ENCODE results near the gene CFHR4. TPM values are rescaled to one million over a fixed set of nuclear protein-coding genes. Genes with fewer than 3 reads are reported as not detected.
"Not testable (repeated sequence)": the region's sequence is repeated elsewhere in the genome, so short reads cannot be mapped to it uniquely, and the experiment has no call there.

The CFHR4 gene
- total RNA-seq, result not detected

DNA sequence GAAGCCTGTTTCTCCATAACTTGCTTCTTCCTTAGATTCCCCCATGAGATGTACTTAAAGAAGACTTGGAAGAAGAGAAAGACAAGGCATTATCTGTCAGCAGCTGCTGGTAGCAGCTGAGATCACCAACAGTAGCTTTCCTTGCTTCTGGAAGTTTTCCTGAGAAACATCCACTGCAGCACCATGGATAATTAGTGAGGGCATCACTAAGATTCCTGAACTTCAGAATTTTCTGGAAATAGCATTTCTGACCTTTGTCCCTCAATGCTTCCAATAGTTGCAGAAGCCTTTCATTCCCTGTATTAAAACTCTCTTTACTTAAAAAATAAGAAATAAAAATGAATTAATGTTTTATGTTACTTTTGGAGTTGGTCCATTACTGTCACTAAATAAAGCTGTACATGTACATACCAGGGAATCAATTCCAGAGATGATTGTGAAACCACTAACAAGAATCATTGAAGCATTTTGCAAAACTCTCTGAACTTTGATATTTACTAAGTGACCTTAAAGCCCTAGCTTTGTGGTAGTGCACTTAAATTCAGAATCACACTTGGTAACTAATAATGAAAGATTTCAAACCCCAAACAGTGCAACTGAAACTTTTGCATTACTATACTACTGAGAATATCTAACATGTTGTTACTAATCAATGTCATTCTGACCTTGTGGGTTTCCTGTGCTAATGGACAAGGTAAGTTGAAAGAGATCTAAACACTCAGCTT is at the start of gene CFHR4:
TSS of gene CFHR4 (plus strand) at position 538 of the 725 bp plus-strand sequence. CDS start at position 637, 99 bp downstream.
- no peak for DNase-seq

DNA sequence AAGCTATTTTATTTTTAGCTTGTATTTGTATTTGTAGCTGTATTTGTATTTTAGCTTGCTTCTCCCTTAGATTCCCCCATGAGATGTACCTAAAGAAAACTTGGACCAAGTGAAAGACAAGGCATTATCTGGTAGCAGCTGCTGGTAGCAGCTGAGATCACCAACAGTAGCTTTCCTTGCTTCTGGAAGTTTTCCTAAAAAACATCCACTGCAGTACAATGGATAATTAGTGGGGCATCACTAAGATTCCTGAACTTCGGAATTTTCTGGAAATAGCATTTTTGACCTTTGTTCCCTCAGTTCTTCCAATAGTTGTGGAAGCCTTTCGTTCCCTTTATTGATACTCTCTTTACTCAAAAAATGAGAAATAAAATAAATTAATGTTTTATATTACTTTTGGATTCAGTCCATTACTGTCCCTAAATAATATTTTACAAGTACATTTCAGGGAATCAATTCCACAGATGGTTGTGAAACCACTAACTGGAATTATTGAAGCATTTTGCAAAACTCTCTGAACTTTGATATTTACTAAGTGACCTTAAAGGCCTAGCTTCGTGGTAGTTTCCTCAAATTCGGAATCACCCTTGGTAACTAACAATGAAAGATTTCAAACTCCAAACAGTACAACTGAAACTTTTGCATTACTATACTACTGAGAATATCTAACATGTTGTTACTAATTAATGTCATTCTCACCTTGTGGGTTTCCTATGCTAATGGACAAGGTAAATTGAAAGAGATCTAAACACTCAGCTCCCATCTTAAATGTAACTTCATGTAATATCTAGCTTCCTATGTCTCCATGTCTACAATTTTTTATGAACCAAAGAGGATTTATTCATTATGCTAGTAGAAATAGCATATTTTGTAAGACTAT is 38.0 kb upstream of the CFHR4 start:
- not testable (repeated sequence) for DNase-seq

DNA sequence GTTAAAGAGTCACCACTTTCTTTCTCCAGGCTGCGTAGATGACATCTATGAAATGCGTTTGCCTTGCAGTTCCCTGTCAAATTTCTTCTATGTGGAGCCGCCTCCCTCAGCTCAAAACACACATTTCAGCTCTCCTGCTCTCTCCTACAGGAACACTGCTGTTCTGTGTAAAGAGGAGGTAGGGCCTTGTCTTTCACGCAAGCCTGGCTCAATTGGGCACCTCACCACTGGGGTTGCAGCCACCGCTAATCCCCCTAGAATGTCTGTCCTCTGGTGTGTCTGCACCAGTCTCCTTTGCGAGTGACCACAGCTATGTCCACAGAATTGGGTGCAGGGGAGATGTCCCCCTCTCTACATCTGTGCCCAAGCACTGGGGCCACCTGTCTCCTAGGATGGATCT is 31.8 kb upstream of the CFHR4 start:
- DNase-seq, result no peak

DNA sequence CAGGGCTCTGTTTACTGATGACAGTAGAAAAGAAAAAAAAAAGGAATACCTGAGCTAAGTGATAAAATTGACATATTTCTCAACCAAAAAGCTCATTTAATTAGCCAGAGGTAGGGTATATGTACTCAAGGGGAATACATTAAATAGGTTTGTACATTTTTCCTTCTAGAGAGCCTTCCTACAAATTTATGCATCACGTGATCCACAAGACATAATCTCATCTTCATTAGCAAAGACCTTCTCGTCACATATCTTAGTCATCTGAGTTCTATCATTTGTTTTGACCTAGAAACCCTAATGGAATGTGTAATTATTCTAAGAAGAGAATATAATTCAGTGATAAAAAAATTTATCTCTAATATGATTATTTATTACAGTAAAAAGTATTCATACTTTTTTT is 30.7 kb upstream of the CFHR4 start:
- no peak for DNase-seq

DNA sequence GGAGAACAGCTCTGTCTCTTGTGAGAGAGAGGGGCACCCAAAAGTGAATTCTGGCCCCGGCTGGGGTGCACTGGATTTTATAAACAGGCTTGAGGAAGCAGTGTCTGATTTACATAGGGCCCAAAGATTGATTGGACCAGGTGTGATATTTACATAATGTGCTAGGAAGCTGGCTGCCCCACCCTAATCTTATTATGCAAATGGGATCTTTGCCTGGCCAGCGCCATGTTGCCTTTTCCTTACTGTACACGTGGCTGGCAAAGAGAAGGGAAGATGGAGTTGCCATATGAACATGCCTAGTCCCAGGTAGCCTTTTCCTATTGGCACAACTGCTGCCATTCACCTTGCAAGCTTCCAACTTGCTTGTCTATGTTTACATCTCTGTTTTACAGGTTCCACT is 29.0 kb upstream of the CFHR4 start:
- no peak for DNase-seq

DNA sequence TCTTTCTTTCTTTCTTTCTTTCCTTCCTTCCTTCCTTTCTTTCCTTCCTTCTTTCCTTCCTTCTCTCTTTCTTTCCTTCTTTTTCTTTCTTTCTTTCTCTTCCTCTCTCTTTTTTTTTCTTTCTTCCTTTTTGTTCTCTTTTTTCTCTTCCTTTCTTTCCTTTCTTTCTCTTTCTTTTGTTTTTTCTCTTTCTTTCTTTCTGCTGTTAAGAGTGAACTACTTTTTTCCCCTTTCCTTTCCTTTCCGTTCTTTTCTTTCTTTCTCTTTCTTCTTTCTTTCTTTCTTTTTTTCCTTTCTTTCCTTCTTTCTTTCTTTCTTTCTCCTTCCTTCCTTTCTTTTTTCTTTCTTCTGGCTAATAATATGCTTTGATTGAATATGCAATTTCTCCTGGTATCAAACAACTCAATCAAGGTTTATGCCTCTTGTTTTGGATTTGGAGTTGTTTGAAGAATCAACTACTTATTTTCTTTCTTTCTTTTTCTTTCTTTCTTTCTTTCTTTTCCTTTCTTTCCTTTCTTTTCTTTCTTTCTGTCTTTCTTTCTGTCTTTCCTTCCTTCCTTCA is 27.4 kb upstream of the CFHR4 start:
- DNase-seq, result no peak

DNA sequence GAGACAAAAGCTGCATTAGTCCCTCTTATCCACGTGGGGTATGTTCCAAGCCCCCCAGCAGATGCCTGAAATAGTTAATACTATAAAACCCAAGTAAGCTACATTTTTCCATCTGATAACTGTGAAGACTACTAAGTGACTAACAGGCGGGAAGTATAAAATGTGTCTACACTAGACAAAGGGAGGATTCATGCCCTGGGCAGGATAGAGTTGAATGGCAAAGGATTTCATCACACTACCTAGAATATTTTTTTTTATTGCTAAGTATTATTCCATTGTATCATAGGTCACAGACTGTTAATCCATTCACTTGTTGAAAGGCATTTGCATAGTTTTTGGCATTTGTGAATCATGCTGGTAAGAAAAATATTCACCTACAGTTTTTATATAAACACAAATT is 26.4 kb upstream of the CFHR4 start:
- no peak for DNase-seq

DNA sequence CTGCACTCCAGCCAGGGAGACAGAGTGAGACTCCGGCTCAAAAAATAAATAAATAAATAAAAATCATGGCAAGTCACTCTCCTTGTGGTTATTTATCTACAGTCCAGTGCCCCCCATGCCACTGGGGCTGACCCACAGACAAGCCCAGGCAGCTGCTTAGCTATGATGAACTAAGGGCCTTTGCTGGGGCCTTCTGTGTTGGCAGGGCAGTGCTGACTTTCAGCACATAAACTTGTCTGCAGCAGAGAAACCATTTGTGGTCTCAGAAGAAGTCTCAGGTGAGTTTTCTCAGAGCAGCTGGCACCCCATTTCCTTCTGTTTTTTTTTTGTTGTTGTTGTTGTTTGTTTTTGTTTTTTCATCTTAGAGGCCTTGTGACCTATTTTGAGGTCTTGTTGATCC is 20.9 kb upstream of the CFHR4 start:
- DNase-seq, result no peak

DNA sequence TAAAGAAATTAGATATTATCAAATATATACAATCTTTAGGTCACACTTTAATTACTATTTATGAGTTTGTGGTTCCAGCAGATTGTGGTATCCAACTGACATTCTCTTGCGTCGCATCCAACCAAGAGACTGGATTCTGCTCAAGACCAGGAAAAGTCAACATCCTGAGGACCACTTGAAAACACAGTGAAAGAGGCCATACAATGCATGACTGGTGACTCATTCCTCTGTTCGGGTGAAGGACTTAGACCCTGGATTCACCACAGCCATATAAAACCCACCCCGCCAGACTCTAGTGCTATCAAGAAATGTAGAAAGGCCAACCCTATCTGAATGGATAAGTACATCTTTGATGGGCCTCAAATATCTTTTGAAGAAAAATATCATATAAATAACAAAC is 14.5 kb upstream of the CFHR4 start:
- DNase-seq, result no peak

DNA sequence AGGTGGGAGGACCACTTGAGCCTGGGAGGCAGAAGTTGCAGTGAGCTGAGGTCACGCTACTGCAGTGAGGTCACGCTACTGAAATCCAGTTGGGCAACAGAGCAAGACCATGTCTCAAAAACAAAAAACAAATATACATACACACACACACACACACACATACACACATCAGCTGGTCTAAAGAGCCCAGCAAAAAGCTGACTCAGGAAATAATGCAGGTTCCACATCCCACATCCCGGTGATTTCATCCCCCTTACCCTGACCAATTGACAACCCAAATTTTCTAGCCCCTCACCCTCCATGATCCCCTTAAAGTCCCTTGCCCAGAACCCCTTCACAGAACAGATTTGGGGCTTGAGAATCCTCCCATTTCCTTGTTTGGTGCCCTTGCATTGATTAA is 11.9 kb upstream of the CFHR4 start:
- no peak for DNase-seq

DNA sequence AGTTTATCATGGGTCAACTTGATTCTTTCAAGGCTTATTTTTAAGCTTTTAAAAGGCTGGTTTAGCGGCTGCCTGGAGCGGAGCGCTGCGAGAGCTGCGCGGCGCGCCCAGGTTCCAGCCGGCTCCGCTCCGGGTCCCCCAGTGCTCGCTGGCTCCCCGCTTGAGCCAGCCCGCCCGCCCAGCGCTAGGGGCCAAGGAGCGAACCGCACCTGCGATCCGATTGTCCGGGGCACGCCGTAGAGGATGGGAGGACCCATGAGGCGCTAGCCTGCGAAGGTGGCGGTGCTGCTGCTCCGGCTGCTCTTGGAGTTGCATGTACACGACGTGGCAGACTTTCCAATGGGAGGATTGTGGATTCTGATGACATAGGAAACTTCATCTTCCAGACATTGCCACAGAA is 9.9 kb upstream of the CFHR4 start:
- DNase-seq, result no peak

DNA sequence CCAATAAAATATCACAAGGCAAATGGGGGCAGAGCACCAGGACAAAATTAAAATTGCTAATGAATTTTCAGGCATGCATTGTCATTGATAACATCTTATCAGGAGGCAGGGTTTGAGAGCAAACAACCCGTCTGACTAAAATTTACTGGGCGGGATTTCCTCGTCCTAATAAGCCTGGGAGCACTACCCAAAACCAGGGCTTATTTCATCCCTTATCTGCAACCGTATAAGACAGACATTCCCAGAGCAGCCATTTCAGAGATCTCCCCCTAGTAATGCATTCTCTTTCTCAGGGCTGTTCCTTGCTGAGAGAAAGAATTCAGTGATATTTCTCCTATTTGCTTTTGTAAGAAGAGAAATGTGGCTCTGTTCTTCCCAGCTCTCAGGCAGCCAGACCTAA is 1.3 kb upstream of the CFHR4 start:
- DNase-seq, result not testable (repeated sequence)

DNA sequence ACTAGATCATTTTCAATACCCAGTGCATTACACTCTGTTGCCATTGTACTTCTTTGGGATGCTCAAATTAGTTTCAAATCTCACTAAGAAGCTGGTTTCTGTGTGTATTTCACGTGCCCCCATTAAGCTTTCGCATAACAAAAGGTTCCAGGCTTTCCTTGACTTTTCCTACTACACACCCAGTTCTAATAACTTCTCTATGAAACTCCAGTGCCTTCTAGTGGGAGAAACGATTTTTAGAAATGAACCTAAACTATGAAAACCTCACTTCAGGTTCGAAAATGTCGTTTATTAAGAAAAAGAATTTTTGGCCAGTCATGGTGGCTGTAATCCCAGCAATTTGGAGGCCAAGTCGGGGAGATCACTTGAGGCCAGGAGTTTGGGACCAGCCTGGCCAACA is 2.8 kb downstream of the CFHR4 start:
- DNase-seq, result no peak

DNA sequence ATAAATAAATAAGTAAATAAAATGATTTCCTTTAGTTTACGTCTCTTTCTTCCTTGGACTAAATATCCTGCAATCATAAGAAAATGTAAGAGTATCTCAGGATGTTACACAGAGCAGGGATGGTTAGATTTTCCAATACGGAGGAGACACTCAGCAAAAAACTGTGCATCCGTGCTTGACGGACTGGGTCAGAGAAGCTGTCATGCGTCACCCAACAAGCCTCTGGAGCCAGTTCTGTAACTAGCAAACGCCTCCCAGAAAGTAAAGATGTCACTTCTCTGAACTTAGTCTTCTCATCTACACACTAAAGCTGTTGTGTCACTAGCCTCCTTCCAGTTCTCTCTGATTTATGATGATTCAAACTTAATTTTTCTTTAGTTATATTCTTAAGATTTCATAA is 3.4 kb downstream of the CFHR4 start:
- DNase-seq, result no peak

DNA sequence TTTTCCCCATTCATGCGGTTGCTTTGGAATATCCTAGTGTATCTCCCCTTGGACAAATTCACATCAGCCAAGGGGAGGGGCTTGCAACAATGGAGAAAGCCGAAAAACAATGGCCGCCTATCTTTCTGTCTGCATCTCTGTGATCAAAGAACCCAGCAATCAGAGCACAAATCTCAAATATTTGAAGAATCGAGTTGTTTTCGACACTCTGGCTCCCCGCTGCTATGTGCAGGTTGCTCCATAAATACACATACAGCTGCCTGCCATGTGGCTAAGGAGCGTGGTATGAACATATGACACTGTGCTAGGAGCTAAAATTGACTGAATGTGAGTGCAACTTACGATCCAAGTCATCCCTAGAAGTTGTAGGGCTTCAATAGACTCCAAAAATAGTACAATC is 8.5 kb downstream of the CFHR4 start:
- peak; percentile 41 for DNase-seq

DNA sequence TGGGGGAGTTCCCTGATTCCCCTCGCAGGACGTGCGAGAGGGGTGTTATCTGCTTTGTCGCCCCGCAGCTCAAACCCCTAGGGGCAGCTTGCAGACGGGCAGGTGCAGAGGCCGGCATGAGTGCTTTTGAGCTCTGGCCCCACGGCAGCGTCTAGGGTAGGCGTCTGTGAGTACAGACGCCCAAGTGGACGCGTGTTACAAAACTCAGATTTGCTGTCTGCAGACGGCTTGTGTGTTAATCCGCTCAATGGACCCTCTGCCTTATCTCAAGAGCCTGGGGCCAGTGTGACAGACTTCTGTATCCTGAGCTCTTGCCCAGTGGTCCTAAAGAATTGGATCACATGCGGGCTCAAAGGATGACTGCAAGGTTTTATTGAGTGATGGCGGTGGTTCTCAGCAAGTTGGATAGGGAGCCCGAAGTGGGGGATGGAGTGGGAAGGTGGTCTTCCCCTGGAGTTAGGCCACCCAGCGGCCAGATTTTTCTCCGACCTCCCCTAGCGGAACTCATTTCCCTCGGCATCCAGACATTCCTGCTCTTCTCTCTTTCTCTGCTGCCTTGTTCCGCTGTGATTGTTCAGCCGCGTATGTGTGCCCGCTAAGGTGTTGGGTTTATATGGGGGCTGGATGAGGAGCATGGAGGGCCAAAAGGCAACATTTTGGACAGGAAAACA is 9.4 kb downstream of the CFHR4 start:
- no peak for DNase-seq

DNA sequence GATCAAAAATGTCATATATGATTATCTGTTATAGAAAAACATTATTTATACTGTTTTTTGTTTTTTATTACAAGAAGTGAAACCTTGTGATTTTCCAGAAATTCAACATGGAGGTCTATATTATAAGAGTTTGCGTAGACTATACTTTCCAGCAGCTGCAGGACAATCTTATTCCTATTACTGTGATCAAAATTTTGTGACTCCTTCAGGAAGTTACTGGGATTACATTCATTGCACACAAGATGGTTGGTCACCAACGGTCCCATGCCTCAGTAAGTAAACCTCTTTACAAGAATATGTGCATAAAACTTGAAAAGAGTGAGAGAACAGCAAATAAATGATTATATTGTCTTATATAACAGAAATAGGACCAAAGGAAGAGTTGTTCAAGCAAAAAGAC is 14.5 kb downstream of the CFHR4 start:
- no peak for DNase-seq

DNA sequence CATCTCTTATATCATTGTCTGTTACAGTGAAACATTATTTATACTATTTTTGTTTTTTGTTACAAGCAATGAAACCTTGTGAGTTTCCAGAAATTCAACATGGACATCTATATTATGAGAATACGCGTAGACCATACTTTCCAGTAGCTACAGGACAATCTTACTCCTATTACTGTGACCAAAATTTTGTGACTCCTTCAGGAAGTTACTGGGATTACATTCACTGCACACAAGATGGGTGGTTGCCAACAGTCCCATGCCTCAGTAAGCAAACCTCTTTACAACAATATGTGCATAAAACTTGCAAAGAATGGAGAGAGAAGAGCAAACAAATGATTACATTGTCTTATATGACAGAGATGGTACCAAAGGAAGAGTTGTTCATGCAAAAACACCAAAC is 22.4 kb downstream of the CFHR4 start:
- DNase-seq, result no peak

DNA sequence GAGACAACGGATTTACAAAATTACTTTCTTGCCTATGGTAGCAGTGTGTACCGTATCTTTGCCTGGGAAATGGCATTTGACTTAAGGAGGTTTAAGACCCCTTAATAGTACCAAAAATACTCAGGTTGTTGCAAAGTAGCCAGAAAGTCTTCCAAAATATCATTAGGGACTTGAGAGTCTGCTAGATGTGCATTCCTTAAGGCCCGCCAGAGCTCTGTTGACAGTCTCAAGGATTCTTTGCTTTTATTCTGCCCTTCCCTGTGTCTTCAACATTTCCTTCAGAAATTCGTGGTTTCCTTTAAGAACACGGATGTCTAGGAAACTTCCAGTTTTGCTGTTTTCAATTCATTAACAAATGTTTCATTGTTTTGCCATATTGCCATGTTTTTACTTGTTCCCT is 24.4 kb downstream of the CFHR4 start:
- not testable (repeated sequence) for DNase-seq

DNA sequence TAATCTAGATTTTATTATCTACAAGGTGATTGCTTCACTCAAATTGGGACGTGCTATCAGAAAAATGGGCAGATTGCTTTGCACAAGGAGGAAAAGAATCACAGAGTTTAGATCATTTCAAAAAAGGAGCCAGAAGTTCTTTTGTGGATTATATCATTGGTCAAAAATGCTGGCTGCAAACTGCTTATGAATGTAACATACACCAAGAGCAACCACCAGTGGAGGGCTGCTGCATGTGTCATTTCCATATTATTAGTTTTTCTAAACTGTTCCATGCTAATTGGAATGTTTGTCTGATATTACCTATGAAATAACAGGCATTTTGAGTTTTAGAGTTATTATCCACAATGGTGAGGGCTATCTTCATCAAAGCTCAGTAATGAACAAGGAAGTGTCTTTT is 39.0 kb downstream of the CFHR4 start:
- not testable (repeated sequence) for DNase-seq

DNA sequence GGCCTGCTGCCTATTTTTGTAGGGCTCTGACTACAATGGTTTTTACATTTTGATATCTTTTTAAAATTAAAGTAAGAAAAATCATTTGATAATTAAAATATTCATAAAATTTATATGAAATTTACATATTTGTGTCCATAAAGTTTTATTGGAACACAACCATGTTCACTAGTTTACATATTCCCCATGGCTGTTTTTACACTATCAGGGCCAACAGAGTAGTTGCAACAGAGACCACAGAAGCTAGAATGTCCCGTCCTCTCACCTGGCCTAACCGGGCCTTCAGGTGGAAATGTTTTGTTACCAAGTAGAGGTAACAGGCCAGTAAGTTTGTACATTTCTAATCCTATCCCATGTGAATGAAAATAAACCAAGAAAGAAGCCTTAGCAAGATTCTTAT is 45.0 kb downstream of the CFHR4 start:
- not testable (repeated sequence) for DNase-seq

DNA sequence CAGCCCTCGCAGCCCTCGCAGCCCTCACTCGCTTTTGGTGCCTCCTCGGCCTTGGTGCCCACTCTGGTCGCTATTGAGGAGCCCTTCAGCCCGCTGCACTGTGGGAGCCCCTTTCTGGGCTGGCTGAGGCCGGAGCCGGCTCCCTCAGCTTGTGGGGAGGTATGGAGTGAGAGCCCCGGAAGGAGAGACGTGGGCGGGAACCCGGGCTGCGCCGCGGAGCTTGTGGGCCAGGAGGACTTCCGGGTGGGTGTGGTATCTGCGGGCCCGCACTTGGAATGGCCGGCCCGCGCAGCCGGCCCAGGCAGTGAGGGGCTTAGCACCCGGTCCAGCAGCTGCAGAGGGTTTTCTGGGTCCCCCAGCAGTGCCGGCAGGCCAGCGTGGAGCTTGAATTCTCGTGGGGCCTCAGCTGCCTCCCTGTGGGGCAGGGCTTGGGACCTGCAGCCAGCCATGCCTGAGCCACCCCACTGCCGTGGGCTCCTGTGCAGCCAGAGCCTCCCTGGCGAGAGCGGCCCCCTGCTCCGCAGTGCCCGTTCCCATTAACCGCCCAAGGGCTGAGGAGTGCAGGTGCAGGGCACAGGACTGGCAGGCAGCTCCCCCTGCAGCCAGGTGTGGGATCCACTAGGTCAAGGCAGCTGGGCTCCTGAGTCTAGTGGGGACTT is 45.8 kb downstream of the CFHR4 start:
- no peak for DNase-seq
